Glomerular endothelial cell (primary cell): ENCODE data around the gene ALPL. TPM values are rescaled to one million over a fixed set of nuclear protein-coding genes. Genes with fewer than 3 reads are reported as not detected.
"Not testable (repeated sequence)": the region's sequence is repeated elsewhere in the genome, so short reads cannot be mapped to it uniquely, and the experiment has no call there.

Source experiments
- DNase-seq: peaks from one replicate; pipeline ENCODE4 v3.0.0-alpha.2; 2011; ENCODE audit warnings: low read depth, low spot score; ENCODE audit errors: extremely low read depth
- total RNA-seq: library from RNA; depleted of rRNA; stranded (reverse); fragments of >200 nt; gene quantifications from 2 replicates; pipeline ENCODE4 v1.2.3, GENCODE V29; 2015

ALPL gene
- total RNA-seq, result 1.3 and 5.9 TPM in 2 replicates

DNA sequence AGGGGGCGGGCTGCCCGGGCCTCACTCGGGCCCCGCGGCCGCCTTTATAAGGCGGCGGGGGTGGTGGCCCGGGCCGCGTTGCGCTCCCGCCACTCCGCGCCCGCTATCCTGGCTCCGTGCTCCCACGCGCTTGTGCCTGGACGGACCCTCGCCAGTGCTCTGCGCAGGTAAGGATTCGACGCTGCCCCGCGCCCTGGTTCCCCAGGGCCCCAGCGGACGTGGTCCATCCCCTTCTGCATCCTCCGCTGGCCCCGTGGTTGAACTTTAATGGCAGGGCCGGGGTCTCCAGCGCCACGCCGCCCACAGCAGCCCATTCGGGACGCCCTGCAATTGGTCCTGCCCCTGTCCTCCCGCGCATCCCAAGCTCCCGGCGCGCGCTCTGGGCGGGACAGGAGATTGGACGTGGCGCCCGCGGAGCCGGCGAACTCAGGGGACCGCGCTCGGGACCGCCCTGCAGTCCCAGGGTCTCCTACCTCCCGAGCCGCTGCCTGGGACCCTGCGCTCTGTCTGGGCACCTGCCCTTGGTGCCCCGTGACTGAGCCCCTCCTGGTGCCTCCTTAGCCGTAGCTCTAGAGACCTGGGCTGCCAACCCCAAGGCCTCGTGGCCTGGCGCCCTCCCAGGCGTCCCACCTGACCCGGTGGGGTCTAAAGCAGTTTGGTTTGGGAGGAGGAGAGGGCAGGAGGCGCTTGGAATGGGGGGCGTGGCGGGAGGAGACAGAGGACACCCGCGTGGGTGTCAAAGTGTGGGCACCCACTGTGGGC lies at the start of gene ALPL:
Gene ALPL (plus strand): TSS at position 73 of the 762 bp plus-strand sequence. CDS start 44,659 bp downstream, outside the sequence.
- no peak for DNase-seq

DNA sequence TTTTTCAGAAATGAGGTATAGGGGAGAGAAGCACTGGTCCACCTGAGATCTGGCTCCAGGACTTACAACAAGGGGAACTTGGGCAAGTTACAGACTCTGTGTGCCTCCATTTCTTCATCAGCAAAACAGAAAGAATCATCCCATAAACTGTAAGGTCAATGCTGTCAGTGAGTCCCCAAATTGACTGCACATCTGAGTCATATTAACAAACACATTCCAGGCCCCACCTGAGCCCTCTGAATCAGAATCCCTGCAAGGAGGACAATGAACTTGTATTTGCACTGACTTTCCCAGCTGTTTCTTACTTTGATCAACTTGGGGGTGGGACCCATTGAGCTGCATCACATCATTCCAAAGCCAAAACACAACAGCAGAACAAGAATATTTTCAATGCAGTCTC lies 44.1 kb upstream of the ALPL start:
- not testable (repeated sequence) for DNase-seq

DNA sequence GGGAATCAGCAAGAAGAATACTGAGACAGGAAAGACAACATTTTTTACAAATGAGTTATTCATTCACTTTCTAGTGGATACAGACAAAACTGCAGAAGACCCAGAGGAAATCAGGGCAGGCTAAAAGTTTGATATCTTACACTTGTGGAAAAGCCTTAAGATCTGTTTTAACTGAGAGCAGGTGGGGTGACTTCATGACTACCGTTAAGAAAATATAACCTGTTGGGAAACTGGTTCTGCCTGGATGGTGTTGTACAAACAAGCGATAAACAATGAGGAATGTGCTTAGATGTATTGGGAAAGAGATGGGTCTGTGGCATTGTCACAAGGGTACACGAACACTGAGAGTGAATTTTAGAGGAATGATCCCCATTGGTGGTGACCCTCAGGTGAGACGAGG lies 41.3 kb upstream of the ALPL start:
- not testable (repeated sequence) for DNase-seq

DNA sequence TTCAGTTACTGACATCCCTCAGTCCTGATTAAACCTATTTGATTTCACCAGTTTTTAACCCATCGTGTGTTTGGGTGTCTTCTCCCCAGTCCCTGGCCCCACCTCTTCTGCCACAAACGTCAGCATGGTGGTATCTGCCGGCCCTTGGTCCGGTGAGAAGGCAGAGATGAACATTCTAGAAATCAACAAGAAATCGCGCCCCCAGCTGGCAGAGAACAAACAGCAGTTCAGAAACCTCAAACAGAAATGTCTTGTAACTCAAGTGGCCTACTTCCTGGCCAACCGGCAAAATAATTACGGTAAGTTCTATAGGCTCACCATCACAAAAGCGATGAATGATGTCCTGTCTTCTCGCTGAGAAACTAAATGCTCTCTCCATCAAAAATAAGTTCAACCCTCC lies 40.6 kb upstream of the ALPL start:
- DNase-seq, result no peak

DNA sequence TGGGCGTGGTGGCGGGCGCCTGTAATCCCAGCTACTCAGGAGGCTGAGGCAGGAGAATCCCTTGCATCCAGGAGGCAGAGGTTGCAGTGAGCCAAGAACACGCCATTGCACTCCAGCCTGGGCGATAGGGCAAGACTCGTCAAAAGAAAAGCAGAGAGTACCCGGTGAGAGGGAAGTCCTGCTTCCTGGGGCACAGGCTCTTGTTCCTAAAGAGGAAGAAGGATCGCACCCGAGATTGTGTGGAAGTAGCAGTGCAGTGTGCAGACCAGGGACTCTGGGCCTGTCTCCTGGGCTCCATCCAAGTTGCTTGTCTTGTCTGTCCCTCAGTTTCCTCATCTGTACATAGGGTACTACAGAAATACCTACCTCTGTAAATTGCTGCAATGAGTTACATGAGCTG lies 39.6 kb upstream of the ALPL start:
- no peak for DNase-seq

DNA sequence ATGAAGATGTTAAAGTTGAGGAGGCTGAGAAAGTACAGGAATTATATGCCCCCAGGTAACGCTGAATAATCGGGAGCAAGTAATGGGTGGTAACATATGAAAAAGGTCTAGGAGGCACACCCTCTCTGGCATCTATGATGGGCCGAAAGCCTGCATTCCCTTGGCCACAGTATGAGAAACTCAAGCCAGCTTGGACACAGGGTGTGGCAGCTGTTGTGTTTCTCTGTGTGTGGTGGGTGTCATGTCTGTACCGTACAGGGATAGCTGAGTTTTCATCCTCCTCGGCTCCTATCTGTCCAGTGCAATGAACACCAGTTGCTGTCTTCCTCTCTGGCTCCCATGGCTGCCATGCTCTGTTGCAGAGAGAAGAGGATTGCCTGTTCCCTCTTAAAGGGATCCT lies 36.4 kb upstream of the ALPL start:
- no peak for DNase-seq

DNA sequence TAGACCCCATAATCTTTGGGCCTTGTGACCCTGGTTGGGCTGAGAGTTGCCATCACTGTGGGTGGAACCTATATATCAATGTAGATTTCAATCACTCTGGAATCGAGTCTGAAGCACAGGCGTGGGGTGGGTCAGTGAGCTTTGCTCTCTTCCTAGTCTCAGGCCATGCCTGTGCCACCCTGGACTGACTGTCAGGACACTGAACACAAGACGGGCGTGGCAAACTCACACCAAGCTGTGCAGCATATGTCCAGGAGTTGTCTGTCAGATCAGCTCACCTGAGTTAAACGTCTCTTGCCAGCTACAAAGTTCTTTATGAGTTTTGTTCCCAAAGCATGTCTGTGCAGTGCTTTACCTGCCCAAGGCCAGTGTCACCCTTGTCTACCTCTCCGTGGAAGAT lies 30.9 kb upstream of the ALPL start:
- DNase-seq, result no peak

DNA sequence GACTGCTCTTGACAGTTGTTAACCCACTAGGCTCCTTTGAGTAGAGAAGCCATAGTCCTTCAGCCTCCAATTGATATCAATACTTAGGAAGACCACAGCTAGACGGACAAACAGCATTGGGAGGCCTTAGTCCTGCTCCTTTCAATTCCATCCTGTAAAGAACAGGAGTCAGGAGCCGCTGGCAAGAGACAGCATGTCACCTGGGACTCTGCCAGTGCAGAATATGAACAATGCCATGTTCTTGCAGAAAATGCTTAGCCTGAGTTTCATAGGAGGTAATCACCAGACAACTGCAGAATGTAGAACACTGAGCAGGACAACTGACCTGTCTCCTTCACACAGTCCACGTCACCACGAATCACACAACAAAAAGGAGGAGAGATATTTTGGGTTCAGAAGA lies 25.3 kb upstream of the ALPL start:
- not testable (repeated sequence) for DNase-seq

DNA sequence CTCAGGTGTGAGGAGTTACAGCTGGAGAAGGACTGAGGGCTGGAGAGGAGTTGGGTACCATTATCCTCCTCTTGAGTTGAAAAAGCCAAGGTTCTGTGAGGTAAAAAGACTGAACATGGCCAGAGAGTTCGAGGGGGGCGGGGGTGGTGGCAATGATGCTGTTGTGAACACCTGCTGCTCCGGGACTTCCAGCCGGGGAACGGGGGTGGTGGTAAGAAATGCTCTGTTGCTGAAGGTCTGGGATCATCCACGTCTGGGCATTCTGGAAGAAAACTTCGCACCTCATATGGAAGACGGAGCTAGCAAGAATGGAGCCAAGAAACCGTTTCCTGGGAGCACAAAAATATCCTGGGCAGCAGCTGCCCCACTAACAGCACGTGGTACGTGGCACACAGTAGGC lies 20.1 kb upstream of the ALPL start:
- no peak for DNase-seq

DNA sequence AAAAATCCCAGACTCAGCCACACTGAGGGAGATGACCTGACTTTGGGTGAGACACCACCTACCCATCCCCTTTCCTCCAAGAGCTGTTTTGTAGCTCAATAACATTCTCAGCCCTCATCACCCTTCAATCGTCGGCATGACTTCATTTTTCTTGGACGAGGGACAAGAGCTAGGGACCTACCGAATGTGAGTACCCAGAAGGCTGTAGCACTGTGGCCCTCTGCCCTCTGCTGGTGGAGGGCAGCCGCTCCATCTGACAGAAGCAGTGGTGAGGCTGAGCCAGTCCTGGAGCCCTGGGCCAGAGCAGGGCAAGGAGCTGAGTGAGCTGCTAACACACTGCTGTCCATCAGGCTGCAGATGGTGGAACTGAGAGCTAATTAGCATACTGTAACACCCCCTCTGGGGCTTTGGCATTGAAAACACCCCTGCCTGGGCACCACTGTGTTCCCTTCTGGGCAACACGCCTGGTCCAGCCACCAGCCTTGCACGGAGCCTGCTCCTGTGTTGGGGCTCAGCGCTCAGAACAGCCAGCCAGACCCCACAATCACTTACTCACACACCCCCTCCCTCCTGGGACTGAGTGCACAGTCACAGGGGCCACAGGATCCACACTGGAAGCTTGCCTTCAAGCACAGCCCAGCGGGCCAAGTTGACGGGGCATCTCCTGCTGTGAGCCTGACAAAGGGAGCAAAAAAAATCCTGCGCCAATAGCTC lies 18.3 kb upstream of the ALPL start:
- no peak for DNase-seq

DNA sequence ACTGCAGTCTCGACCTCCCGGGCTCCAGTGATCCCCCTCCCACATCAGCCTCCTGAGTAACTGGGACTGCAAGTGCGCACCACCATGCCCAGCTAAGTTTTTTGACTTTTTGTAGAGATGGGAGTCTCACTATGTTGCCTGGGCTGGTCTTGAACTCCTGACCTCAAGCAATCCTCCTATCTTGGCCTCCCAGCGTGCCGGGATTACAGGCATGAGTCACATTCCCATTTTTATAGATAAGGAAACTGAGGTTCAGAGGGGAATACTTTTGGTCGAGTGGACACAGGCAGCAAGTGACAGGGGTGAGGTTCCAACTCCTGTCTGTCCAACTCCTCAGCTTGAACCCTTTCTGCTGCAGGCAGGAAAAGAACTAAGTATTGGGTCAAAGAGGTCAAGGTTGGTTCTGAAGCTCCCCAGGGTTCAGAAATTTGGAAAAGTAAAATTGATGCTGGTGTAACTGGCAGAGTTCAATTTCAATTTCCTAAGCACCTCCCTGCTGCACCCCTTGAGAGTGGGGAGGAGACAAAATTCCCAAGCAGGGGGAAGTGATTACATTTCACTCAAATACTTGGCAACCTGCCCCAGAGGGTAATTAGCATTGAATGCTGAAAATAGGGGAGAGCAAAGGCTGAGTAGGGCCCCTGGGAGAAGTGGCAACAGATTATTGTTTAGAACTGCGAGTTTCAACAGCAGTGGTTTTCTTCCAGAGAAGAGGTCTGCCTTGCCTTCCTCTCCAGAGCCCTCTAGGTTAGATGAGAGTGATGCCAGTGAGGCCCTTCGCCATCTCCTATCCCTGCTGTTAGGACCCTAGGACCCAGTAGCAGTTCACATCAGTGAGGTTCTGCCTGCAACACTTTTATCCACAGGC lies 17.5 kb upstream of the ALPL start:
- no peak for DNase-seq

DNA sequence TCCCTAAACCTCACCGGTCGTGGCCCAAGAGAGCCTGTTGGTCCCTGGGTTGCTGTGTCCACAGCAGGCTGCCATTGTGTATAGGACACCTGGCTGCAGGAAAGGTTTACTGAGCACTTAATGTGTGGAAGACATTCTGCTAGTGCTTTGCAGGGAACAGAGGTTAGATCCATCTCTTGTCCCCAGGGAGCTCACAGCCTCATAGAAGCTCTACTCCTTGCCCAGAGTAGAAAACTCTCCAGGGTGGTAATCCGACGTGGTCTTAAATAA lies 16.9 kb upstream of the ALPL start:
- no peak for DNase-seq

DNA sequence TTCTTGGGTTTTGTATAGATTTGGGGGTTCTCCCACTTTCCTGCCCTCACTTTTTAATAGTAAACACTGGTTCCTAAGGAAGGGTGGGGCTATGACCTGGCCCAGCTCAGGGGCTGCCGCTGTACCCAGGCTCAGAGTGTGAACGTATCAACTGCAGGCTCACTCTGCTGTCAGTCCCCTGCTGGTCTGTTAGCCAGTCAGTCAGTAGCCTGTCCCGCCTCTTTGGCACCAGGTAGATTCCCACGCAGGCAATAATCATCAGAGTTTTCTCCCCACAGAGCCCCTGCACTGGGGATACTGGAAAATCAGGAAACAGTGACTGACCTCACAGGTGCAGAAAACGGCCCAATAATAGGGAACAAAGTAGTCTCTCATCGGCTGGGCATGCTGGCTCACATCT lies 15.0 kb upstream of the ALPL start:
- DNase-seq, result no peak

DNA sequence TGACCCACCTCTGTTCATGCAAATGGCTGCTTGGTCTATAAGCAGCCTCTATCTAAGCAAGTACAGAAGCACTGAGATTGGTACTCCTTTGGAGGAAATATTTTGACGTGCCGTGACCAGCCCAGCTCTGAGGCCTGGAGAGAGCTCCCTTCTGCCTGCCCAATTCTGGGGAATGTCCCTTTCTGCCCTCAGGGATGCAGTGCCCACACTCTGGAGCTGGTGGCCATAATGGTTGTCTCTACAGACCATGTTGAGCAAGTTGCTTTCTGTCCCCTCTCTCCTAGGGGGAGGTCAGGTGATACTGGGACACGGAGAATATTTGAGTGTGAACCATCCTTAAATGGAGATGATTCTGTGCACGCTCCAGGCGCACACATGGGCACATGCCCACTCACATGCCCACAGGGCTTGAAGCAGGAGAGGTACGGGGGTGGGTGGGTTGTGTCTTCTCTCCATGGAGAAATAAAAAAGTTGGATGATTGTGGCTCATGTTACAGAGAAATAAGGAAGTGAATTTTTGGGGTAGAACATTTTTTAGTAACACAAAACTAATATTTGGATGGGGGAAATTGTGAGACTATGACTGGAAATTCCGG lies 13.9 kb upstream of the ALPL start:
- DNase-seq, result no peak

DNA sequence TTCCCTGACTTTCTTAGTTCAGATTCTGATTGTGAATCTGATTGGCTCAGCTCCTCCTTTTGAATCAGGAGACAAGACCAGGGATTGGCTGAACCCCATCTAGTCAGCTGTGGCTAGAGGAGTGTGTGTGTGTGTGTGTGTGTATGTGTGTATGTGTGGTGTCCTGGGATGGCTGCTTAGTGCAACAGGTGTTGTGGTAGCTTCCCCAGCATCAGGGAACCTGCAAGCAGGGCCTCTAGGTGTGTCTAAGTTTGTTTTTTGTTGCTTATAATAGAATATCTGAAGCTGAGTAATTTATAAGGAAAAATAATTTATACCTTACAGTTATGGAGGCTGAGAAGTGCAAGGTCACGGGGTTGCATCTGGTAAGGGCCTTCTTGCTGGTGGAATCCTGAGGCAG lies 13.2 kb upstream of the ALPL start:
- DNase-seq, result no peak

DNA sequence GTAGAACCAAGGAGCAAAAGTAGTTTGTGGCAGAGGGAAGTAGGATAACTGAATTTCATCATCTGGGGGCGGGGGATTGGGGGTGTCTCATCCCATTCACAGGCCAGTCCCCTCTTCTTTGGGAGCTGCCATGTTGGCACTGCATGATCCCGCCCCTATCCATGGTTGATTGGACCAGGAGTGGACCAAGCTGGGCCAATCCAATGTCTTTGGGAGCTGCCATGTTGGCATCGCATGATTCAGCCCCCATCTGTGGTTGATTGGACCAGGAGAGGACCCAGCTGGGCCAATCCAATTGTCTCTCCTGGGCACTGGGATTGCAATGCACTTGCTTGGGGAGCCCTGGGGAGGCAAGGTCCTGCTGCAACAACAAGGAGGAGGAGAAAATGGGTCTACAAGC lies 12.3 kb upstream of the ALPL start:
- DNase-seq, result no peak

DNA sequence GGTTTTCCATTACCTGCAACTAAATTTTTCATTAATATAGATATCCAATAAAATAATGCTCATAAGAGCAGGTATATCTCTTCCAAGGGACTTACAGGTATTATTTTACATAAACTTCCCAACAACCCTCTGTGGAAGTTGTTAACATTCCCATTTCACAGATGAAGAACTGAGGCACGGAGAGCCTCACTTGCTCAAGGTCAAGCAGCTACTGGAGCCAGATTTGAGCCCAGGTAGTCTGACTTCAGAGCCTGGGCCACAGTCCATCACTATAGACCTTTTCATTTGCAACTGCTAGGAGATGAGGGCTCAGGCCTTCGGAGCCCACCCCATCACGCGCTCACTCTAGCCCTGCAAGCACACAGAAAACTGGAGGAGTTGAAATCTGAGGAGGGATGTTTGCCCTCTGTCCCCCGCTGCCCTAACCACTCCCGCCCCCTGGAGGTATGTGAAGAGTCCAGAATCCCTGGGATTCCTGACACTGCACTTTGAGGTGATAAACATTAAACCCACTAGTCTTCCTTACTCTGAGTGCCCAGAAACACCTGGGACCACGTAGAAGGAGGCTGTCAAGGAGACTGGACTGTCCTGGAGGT lies 11.7 kb upstream of the ALPL start:
- DNase-seq, result no peak

DNA sequence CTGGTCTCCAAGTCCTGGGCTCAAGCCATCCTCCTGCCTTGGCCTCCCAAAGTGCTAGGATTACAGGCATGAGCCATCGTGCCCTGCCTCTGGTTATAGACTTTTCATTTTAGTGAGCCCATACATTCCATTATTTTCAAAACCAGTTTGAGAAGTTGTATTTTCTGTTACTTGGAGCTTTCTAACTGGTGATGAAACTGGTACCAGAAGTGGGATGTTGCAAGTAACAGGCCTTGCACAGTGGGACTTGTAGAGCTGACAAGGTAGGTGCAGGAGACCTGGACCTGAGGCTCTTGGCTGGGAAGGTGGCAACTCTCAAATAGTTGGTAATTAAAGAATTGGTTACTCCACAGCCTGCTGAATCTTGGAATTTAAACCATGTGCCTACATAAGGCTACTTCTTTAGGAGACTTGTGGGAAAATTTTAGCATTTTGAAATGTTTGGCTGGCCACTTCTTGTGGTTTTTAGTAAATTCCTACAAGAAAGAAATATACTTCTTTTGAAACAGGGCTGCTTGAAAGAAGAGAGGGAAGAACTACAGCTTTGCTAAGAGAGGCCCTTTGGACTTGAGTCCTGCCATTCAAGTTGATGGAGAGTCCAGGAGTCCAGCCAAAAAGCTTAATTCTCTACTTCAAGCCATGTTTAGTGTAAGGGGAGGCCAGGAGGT lies 9.8 kb upstream of the ALPL start:
- no peak for DNase-seq

DNA sequence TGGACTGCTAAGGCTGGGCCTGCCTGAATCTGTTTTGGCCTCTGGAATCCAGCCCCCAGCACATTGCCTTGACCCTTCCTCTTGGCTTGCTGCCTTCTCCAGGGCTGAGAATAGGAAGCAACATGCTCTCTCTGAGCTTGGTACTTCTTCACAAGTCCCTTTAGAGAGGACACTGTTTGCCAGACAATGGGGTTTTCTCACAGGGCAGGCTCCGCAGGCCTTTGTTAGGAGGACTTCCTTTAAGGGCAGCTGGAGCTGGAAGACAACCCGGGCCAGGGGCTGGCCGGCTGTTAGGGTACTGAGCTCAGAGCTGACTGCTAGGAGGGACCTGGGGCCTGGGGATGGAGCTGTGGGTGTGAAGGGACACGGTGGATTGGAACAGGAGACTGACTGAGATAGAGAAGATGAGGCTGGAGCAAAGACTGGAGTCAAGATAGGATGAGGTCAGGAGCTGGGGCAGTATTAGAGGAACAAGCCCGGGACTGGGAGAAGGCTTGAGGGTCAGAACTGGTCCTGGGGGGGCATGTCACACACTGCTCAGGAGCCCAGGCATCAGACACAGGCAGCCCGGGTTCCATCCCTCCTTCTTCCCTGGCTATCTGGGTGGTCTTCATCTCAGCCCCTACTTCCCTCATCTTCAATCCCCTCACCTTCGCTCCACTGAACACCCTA lies 5.4 kb upstream of the ALPL start:
- DNase-seq, result no peak

DNA sequence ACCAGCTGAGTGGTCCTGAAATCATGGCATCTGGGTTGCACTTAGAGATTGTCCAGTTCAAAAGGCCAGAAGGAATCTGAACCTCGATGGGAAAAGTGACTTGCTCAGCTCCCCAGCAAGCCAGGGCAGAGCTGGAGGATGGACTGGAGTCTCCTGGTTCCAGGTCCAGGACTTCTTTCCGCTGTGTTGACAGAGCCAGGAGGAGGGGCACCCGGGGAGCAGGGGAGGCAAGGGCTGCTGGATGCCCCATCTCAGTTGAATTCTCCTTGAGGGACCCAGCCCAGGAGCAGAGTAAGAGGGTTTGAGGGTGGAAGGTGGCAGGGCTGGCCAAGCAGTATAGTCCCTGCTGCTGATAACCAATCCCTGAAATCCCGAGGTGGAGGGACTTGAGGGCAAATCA lies 2.4 kb upstream of the ALPL start:
- DNase-seq, result no peak
